ENCODE measurements around the gene CCER1.
"Not testable (repeated sequence)": the region's sequence is repeated elsewhere in the genome, so short reads cannot be mapped to it uniquely, and the experiment has no call there.

Gene CCER1

GRCh38 chr12:90954921-90955320 lies at the start of gene CCER1:
Gene CCER1 (minus strand): TSS chr12:90955176. CDS start chr12:90954742, 434 bp downstream.
- DNase-seq (ENCODE audit: low spot score) (no peak), FAIRE-seq (no peak)

- DNase-seq (ENCODE audit: low spot score): no peak
- no peak for FAIRE-seq
Observed at GRCh38 chr12:91003737-91004136, 48.8 kb upstream of the CCER1 start.

GRCh38 chr12:91001306-91001705 lies 46.3 kb upstream of the CCER1 start:
- FAIRE-seq (no peak), DNase-seq (ENCODE audit: low spot score) (no peak)

- peak; percentile 17 for DNase-seq (ENCODE audit: low spot score)
- peak; percentile 23 for FAIRE-seq
Observed at GRCh38 chr12:90999966-91000365, 45.0 kb upstream of the CCER1 start.

GRCh38 chr12:90999527-90999926 lies 44.6 kb upstream of the CCER1 start:
- FAIRE-seq (no peak), DNase-seq (ENCODE audit: low spot score) (no peak)

GRCh38 chr12:90995010-90995409 lies 40.0 kb upstream of the CCER1 start:
- DNase-seq (ENCODE audit: low spot score) (no peak), FAIRE-seq (no peak)

GRCh38 chr12:90991952-90992465 lies 37.0 kb upstream of the CCER1 start:
- no peak for DNase-seq (ENCODE audit: low spot score)
- no peak for FAIRE-seq

GRCh38 chr12:90990611-90991010 lies 35.6 kb upstream of the CCER1 start:
- DNase-seq (ENCODE audit: low spot score) (no peak), FAIRE-seq (no peak)

GRCh38 chr12:90989686-90990111 lies 34.7 kb upstream of the CCER1 start:
- no peak for FAIRE-seq
- no peak for DNase-seq (ENCODE audit: low spot score)

- FAIRE-seq: no peak
- DNase-seq (ENCODE audit: low spot score): no peak
Observed at GRCh38 chr12:90987520-90987919, 32.5 kb upstream of the CCER1 start.

- DNase-seq (ENCODE audit: low spot score) (peak; percentile 48), FAIRE-seq (peak; percentile 45)
Observed at GRCh38 chr12:90987101-90987500, 32.1 kb upstream of the CCER1 start.

- not testable (repeated sequence) for DNase-seq (ENCODE audit: low spot score); FAIRE-seq
Observed at GRCh38 chr12:90985331-90985730, 30.4 kb upstream of the CCER1 start.

- FAIRE-seq (no peak), DNase-seq (ENCODE audit: low spot score) (no peak)
Observed at GRCh38 chr12:90984114-90984513, 29.1 kb upstream of the CCER1 start.

GRCh38 chr12:90982170-90982569 lies 27.2 kb upstream of the CCER1 start:
- no peak for DNase-seq (ENCODE audit: low spot score)
- FAIRE-seq: no peak

- DNase-seq (ENCODE audit: low spot score) (no peak), FAIRE-seq (no peak)
Observed at GRCh38 chr12:90979951-90980350, 25.0 kb upstream of the CCER1 start.

GRCh38 chr12:90979019-90979418 lies 24.0 kb upstream of the CCER1 start:
- DNase-seq (ENCODE audit: low spot score) (no peak), FAIRE-seq (no peak)

GRCh38 chr12:90978117-90978770 lies 23.3 kb upstream of the CCER1 start:
- FAIRE-seq: peak; percentile 69

GRCh38 chr12:90977224-90977623 lies 22.2 kb upstream of the CCER1 start:
- no peak for FAIRE-seq

More at GRCh38 chr12:90978117-90978770, 23.3 kb upstream of the CCER1 start:
- DNase-seq (ENCODE audit: low spot score): peak; percentile 34

GRCh38 chr12:90974286-90974685 lies 19.3 kb upstream of the CCER1 start:
- FAIRE-seq (no peak), DNase-seq (ENCODE audit: low spot score) (peak; percentile 23)

More at GRCh38 chr12:90977224-90977623, 22.2 kb upstream of the CCER1 start:
- no peak for DNase-seq (ENCODE audit: low spot score)

- FAIRE-seq: no peak
- no peak for DNase-seq (ENCODE audit: low spot score)
Observed at GRCh38 chr12:90972226-90972625, 17.2 kb upstream of the CCER1 start.

GRCh38 chr12:90970911-90971310 lies 15.9 kb upstream of the CCER1 start:
- no peak for DNase-seq (ENCODE audit: low spot score)
- FAIRE-seq: no peak

GRCh38 chr12:90970471-90970870 lies 15.5 kb upstream of the CCER1 start:
- FAIRE-seq (no peak), DNase-seq (ENCODE audit: low spot score) (peak; percentile 5)

GRCh38 chr12:90969851-90970250 lies 14.9 kb upstream of the CCER1 start:
- no peak for DNase-seq (ENCODE audit: low spot score)
- no peak for FAIRE-seq

Measured in RCC 7860 (cell line).